ENCODE results near the gene NACC2.
"Not testable (repeated sequence)": the region's sequence is repeated elsewhere in the genome, so short reads cannot be mapped to it uniquely, and the experiment has no call there.

The NACC2 gene

DNA sequence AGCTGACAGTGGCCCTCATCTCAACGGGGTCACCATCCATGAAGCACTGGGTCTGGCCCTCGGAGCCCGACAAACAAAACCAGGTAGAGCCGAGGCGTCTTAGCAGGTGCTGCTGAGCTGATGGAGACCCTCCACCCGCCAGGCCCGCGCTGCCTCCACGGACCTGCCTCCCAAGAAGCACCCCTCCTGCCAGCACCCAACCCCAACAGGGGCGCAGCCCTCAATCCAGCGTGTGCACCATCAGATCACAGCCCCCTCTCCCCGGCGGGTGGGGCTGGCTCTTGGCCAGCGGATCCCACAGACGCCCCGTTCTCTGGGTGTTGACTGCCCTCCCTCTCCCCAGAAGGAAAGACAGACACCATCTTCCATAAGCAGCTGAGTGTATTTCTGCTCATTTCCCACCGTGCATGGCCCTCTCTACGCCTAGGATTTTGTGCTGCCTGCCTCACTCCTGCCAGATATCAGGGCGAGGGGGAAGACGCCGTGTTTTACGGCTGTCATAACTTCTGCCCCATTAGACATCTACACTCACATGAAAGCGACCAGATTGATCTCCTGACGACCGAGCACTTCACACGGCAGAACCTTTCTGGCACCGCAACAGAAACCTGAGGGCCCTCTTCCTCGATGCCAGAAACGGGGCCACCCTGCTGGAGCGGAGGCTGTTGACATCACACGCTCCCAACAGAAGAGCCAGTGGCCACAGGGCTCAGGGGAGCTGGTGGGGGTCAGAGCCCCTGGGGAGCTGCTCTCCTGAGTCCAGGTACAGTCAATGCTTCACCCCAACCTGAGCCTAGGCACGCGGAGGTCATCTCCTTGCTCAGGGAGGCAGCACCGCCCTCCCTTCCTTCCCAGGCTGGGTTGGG, 12.4 kb downstream of the NACC2 start:
- H3K4me3 ChIP-seq (ENCODE audit: low read depth, low read length) = no peak overlapping the region

DNA sequence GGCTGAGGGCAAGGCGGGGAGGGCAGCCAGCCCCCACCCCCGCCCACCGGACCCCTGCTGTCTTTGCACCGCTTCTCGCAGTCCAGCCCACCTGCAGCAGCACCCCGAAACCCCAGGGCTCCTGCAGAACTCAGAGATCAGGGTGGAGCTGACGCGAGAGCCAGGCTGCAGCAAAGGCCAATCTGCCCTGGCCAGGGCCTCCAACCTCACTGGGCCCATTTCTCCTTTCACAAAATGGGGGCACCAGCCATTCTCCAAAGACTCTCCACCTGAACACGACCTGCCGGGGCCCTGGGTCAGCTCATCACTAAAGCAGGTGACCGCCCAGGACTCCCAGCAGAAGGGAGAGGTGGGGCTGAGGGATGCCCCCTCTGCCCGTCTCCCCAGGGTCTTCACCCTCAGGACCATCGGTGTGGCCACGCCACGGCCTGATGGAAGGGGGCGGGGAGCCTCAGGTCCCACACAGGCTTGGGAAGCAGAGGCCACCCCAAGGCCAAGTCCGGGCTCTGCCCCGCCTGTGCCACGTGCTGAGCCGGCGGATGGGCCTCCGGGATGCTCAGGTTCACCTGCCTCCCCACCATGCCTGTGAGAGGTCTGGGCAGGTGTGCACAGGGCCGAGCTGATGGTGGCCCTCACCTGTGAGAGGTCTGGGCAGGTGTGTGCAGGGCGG, 13.1 kb downstream of the NACC2 start:
- no peak overlapping the region for H3K4me3 ChIP-seq (ENCODE audit: low read depth, low read length)

DNA sequence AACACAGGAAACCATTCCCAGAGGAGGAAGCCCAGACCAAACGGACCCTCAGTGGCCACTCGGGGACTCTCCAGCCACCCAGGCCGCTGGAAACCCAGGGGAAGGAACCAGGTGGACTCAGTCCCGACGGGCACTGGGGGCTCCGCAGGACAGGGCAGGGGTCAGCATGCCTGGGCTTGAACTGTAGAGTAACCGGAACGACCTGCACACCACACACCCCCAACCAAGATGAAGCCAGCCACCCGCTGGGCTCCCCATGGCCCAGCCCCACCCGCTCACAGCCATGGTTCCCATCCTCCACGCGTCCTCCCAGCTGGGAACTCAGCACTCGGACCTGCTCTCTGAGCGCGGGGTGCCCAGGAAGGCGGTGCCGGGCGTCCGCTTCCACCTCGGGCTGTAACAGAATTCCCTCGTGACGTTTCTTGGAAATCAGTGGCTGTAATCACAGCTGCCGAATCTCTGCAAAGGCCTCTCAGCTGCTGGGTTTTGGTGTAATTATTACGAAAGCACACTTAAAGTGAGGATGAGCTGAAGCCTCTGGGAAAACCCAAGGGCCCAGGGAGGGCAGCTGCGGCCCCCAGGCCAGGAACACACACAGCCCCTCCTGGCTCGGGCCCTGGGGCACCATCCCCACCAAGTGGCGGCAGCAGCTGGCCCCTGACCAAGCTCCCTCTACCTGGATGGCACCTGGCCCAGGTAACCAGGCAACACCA, 13.8 kb downstream of the NACC2 start:
- H3K4me3 ChIP-seq (ENCODE audit: low read depth, low read length) = no peak overlapping the region

DNA sequence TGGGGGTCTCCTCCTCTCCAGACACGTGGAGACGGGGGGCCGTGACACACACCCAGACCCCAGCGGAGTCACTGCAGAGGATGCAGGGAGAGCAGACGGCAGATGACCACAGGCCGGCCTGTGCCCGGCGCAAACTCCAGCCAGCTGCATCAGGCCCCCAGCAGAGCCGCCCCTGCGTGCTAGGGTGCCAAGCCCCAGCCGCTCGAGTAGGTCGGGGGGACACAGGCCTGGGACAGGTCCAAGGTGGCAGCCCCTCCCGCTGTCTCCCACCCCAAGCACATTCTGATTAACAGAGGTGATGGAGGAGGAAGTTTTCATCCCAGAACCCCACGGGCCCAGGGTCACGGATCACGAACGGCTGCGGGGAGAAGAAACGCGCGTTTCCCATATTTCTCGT, 14.4 kb downstream of the NACC2 start:
- H3K4me3 ChIP-seq (ENCODE audit: low read depth, low read length) = no peak overlapping the region

DNA sequence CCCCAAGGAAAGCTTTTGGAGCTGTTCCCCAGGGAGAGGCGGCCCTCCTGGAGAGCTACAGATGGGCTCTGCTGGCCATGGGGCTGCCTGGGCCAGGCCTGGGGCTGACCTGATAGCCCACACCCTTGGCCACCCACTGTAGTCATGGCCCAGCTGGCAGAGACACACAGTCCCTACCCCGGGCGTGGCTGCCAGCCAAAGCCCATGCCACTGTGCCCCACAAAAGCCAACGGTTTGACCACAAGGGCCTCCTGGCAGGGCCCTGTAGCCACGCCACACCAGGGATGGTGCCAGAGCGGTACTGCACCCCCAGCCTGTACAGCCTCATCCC, 15.2 kb downstream of the NACC2 start:
- H3K4me3 ChIP-seq (ENCODE audit: low read depth, low read length) = no peak overlapping the region

DNA sequence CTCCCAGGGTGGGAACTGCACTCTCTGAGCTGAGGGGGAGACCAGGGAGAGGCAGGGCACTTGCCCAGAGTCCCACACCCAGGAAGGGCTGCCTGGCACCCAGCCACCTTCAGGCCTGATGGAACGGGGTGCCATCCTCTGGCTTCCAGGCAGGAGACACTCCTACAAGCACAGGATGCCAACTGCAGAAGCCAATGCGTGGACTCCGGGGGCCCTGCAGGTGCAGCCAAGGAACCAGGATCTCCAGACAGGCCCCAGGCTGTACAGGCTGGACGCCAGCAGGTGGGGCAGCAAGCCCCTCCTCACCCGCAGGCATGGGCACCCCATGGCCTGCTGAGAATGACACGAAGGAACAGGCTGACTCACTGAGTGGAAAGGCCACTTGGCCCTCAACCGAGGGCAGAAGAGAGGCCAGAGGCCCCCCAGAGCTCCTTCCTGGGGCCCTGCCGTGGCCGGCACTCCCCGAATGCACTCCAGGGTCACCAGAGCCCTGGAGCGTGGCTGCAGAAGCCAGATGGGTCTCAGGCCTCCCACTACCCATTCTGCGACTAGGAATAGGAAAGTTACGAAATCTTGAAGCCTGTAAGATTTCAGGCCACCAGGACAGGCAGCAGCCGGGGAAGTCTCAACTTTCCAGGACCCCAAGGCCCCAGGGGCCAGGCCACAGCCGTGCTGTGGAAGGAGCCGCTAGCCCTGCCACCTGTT, 15.7 kb downstream of the NACC2 start:
- no peak overlapping the region for H3K4me3 ChIP-seq (ENCODE audit: low read depth, low read length)

DNA sequence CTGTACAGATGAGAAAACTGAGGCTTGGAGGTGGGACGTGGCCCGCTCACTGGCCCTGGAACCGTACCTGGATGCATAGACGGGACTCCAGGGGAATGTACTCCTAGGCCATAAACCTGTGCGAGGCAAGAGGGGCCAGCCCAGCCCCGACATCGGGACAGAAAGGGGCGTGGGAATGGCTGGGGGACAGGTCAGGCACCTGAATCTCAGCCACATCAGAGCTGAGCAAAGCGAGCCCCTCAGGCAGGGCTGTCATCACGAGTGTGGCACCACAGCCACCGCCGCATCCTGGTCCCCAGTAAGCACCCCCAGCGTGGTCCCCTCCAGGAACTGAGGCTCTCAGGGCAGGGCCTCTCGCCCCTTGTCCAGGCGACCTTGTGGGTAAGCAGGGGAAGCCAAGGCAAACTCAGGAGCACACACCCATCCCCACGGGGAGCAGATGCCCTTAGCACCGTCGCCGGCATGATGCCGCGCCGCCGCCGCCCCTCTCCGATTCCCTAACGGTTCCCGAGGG, 16.5 kb downstream of the NACC2 start:
- no peak overlapping the region for H3K4me3 ChIP-seq (ENCODE audit: low read depth, low read length)

DNA sequence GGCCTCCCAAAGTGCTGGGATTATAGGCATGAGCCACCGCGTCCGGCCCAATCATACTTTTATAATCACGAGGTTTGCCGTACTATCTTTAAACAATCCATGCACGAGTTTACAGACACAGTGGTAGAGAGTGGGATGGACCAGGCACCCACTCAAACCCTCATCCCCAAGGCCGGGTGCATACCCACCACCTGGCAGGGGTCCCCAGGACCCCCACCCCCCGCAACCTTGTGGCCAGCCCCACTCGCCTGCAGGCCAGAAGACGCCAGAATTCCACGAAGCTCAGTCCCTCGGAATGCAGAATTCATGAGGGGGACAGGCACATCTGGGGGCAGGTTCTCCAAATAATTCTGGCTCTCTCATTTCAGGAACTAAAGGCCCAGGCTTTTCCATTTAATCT, 17.1 kb downstream of the NACC2 start:
- no peak overlapping the region for H3K4me3 ChIP-seq (ENCODE audit: low read depth, low read length)

DNA sequence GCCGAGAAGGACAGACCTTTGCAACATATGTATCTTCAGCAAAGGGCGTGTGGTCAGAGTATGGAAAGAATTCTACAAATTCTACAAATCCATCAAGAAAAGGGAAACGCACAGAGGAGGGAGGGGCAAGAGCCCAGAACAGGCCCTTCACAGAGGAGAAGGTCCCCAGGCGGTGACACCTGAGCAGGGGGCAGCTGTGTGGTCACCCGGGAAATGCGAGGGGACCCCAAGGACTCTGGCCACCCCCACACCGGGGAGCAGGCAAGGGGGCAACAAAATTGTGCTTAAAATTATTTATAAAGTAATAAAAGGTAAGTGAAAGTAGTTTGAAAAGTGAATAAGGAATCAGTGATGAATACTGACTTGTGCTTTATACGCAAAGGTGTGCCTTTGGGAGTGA, 17.6 kb downstream of the NACC2 start:
- no peak overlapping the region for H3K4me3 ChIP-seq (ENCODE audit: low read depth, low read length)

DNA sequence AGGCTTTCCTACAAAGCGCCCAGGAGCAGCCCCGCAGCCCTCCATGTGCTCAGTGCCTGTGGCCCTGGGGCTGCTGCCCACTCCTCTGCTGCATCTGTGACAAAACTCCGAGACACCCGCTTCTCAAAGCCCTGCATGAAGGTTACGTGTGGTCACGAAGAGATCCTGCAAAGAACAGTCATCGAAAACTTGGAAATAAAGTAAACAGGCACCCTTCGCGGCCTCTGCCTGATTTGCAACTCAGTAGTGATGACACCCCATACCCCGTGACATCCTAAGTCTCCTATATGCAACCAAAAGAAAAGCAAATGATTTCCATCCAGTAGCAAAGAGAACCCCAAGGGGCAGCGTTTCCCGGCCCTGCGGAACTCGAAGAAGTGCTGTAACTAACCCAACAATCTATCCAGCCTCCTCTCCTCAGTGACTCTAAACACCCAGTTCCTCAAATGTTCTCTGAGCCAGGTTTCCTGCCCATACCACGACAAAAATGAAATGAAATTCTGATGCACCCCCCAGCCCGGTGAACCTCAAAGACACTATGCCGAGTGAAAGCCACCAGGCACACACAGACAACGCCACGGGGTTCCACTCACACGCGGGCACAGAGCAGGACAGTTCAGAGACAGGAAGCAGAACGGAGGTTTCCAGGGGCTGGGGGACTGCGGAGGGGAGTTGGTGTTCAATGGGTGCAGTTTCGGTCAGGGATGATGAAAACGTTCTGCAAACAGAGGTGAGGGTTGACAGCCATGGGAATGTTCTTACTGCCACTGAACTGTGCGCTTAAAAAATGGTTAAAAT, 19.0 kb downstream of the NACC2 start:
- H3K4me3 ChIP-seq (ENCODE audit: low read depth, low read length) = no peak overlapping the region

DNA sequence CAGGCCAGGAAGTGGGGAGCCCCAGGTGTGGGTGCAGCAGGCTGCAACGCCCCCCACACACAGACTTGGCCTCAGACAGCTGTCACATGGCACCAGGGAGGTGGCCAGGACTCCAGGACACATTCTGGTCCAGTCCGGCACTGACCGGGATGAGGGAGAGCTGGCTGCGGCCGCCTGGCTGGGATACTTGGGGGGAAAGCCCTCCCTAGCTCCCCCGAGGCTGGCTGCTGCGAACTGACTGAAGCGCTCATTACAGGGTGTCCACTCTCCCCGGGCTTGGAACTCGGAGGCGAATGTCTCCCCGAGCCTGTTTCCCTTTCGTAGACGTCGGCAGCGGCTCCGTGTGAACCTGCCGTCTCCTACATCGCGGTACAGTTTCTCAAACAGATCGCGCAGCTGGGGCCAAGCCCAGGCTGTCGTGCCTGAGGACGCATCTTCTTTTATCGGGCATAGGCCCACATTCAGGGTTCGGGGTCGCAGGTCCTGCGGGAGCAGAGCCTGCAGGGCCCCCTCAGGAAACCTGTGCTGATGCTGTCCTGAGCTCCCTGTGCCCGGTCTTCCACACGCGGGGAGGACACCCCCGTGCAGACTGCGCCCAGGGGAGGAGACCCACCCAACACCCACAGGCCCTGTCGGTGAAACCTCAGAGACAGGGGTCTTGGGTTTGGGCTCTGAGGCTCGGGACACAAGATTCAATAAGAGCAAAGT, 19.8 kb downstream of the NACC2 start:
- H3K4me3 ChIP-seq (ENCODE audit: low read depth, low read length) = no peak overlapping the region

DNA sequence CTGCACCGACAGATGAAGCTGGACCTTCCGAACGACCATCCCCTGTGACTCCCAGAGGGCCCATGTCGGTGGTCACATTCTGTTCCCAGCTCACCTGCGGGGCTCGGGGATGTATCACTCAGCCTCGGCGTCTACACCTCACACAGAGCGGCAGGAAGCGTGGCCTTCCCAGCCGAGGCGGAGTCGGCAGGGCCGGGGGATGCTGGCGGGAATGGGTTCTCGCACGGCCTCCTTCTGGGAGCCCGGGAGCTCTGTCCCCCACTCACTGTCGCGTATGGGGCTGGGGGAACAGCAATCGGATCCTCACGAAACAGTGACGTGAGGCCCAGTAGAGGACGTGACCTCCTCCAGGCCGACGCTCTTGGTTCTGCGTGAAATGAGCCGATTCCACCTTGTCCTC, 20.4 kb downstream of the NACC2 start:
- no peak overlapping the region for H3K4me3 ChIP-seq (ENCODE audit: low read depth, low read length)

DNA sequence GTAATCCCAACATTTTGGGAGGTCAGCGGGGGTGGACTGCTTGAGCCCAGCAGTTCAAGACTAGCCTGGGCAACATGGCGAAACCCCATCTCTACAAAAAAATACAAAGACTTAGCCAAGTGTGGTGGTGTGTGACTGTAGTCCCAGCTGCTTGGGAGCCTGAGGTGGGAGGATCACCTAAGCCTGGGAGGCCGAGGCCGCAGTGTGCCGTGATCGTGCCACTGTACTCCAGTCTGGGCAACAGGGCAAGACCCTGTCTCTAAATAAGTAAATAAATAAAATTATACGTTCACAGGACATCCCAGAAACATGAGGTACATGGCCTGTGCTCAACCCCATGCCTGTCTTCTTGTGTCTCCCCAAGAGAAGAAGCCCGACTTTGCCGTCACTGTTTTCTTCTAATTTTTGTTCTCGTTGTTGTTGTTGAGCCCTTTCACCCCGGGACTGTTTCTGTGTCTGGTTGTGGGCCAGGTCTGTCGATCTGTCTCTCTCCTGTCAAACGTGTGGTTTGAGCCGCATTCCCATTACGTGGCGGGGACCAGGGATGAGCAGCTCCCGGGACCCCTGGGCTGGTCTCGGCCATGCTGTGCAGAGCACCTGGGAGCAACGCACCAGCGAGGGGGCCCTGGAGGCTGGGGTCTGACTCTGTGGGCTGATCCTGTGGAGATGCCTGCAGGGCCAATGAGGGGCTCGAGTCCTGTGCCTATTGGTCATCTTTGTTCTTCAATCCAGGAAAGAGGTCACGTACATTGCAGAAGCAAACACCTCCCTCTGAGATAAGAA, 32.2 kb downstream of the NACC2 start:
- H3K4me3 ChIP-seq (ENCODE audit: low read depth, low read length) = no peak overlapping the region

DNA sequence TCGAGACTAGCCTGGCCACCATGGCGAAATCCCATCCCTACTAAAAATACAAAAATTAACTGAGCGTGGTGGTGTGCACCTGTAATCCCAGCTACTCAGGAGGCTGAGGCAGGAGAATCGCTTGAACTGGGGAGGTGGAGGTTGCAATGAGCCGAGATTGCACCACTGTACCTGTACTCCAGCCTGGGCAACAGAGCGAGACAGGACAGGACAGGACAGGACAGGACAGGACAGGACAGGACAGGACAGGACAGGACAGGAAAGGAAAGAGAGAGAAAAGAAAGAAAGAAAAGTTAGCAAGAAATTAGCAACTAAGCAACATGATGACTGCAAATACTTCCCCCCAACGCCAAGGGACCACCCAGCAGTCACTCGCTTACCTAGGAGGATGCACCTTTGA, 33.2 kb downstream of the NACC2 start:
- H3K4me3 ChIP-seq (ENCODE audit: low read depth, low read length) = not testable (repeated sequence)

DNA sequence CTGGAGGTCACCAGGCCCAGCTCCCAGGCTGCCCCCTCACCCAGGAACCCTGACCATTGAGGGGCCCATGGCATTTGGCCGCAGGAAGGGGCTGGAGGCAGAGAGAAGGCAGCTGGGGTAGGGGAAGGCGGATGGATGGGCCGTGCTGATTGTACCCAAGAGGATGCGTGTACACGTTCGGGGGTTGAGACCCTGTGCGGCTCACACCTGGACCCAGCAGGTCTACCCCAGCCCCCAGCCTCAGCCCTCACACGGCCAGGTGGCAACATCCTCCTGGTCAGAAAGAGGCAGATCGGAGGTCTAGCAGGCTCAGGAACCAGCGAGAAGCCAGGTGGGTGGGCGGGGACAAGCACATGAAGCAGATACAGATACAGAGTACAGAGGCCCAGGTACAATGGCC, 33.7 kb downstream of the NACC2 start:
- H3K4me3 ChIP-seq (ENCODE audit: low read depth, low read length) = no peak overlapping the region

DNA sequence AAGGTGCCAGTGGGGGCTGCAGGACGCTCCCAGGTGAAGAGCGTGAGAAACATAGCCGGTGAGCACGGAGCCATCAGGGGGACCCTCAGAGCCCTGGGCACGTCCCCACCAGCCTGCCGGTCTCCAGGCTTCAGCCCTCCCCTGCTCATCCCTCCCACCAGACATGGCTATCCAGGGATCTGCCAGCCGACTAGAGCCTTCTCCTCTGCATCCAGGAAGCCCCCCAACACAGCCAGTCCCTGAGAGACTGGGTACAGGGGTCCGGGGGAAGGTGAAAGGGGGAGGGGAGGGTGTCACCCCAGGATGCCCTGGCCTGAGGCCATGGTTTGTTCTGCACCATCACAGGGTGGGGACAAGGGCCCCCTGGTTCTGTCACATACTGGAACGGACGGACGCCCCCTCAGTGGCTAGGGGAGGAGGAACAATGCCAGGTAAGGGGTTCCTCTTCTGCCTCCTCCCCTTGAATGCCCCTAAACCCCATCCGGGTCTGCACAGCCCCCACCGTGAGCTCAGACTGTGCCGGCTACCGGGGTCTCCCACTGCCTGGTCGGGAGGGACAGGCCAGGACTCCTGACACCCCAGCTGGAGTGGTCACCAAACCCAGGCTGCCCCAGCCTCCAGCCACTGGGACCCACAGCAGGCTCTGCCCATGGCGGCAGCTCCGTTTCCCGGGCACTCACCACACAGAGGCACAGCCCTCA, 34.3 kb downstream of the NACC2 start:
- no peak overlapping the region for H3K4me3 ChIP-seq (ENCODE audit: low read depth, low read length)

DNA sequence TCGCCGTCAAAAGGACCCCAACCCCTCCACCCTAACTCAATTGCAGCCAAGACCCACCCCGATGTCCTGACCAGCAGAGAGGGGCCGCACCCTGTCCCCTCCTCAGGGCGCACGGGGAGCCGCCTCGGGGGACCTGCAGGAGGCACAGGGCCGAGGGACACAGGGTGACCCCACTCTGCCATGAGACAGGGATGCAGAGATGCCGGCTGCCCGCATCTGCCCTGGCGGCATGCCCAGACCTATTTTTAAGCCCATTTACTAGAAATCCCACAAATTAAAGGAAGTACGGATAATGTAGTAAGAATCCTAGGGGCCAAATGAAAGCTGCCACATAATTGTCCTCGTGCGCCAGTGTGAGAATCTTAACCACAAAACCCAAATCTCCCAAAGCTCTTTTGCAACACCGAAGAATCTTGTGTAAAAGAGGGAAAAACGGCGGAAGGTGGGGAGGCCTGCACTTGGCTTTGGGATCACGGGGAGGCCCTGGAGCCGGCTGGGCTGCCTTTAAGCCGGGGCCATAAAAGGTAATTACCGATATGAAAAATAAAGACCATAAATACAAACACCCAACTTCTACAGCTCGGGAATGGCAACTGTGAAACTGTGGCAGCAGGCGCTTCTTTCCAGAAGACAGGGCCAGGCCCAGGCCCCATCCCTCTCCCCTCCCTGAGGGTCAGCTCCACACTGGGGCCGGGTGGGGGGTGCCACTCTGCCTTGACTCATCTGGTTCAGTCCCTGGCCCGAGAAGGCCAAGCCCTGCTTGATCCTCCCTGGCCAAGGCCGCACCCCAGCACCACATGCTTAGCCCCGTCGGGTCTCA, 35.0 kb downstream of the NACC2 start:
- H3K4me3 ChIP-seq (ENCODE audit: low read depth, low read length) = no peak overlapping the region

Data from iPS-11a (cell line).